B cell (primary cell): Measurements from ENCODE around the gene MTHFD2L.

ENCODE experiments used
- CTCF ChIP-seq: fragments of 200-600 bp; IDR thresholded peaks from one replicate; pipeline ENCODE4 v1.8.0; 2022; ENCODE audit warnings: antibody characterized with exemption, mild to moderate bottlenecking
- EZH2 ChIP-seq: IDR thresholded peaks from 2 replicates; pipeline ENCODE4 v1.6.1; 2012; ENCODE audit warnings: borderline replicate concordance, low read depth, mild to moderate bottlenecking, moderate library complexity, low read length; ENCODE audit not compliant: insufficient read depth, poor library complexity, severe bottlenecking

DNA sequence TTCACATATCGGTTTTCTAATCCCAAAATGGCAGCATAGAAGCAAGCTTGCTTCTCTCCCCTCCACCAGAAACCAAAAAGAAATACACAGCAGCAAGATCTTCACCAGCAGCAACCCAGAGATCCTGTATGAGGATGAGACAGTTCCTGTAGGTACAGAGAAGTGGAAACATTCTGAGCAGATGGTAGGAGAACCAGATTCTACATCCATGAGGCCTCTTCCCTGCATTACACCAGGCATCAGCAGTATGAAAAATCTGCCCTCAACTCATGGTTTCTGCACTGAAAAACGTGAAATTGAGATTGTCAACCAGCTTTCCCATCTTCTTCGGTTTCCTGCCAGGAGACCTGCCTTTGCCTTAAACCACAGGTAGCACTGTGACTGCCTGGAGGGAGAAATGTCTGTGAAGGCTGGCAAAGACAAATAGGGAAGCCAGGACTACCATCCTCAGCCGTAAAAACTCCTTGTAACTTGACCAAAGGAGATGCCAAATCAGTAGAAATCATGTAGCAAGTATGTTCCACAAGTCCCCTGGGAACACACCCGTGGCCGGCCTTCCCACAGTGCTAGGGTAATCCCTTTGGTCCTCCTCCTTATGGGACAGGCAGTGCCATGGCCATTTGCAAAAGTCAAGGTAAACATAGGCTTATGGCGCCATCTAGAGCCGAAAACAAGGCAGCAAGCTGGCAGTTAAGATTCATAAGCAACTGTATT is 24.0 kb upstream of the MTHFD2L start:
- TF ChIP-seq CTCF (peak; percentile 62), EZH2 (no peak)
